Fibroblast of skin of left biceps (primary cell): ENCODE data around the gene C1D.
"Not testable (repeated sequence)": the region's sequence is repeated elsewhere in the genome, so short reads cannot be mapped to it uniquely, and the experiment has no call there.

Source experiments
- DNase-seq, 2 experiments: peaks; one replicate each; pipeline ENCODE4 v3.0.0-alpha.2; 2013; ENCODE audit warnings: low read depth in 2 of 2

Gene C1D

GRCh38 chr2:68000170-68000825, 62.5 kb downstream of the C1D start:
- DNase-seq = no peak

GRCh38 chr2:67999332-67999731, 63.5 kb downstream of the C1D start:
- DNase-seq = no peak

- no peak for DNase-seq
Measured at GRCh38 chr2:67997903-67998302, 64.9 kb downstream of the C1D start.

GRCh38 chr2:67997528-67997900, 65.3 kb downstream of the C1D start:
- no peak for DNase-seq

GRCh38 chr2:67996772-67997527, 65.9 kb downstream of the C1D start:
- no peak for DNase-seq

- no peak for DNase-seq
Measured at GRCh38 chr2:67994716-67995115, 68.1 kb downstream of the C1D start.

GRCh38 chr2:67994069-67994468, 68.7 kb downstream of the C1D start:
- DNase-seq = not testable (repeated sequence)

- no peak for DNase-seq
Measured at GRCh38 chr2:67993329-67993728, 69.5 kb downstream of the C1D start.

- no peak for DNase-seq
Measured at GRCh38 chr2:67991456-67991855, 71.3 kb downstream of the C1D start.
